GM18502 (cell line): ENCODE measurements around the gene POLE.

ENCODE experiments used
- ATAC-seq: cut with Tn5 transposase; IDR thresholded peaks from one replicate; pipeline ENCODE4 v1.9.1; 2021; ENCODE audit warnings: mild to moderate bottlenecking; ENCODE audit not compliant: unreplicated experiment, poor library complexity

POLE gene

GRCh38 chr12:132689227-132689626, 2.1 kb upstream of the POLE start:
- ATAC-seq, result no peak

GRCh38 chr12:132686825-132687210, 324 bp downstream of the POLE start:
- ATAC-seq, result peak; percentile 18

GRCh38 chr12:132685400-132685799, 1.7 kb downstream of the POLE start:
- ATAC-seq, result no peak

GRCh38 chr12:132677492-132677891, 9.7 kb downstream of the POLE start:
- ATAC-seq, result no peak

GRCh38 chr12:132675757-132676432, 11.2 kb downstream of the POLE start:
- no peak for ATAC-seq

GRCh38 chr12:132674561-132674960, 12.6 kb downstream of the POLE start:
- no peak for ATAC-seq

GRCh38 chr12:132673288-132674179, 13.6 kb downstream of the POLE start:
- ATAC-seq, result no peak

- no peak for ATAC-seq
Observed at GRCh38 chr12:132672678-132673077, 14.5 kb downstream of the POLE start.

- no peak for ATAC-seq
Observed at GRCh38 chr12:132672116-132672515, 15.0 kb downstream of the POLE start.

GRCh38 chr12:132669166-132669879, 17.8 kb downstream of the POLE start:
- ATAC-seq, result no peak

GRCh38 chr12:132668191-132669088, 18.7 kb downstream of the POLE start:
- ATAC-seq, result no peak

- no peak for ATAC-seq
Observed at GRCh38 chr12:132665794-132666193, 21.3 kb downstream of the POLE start.

GRCh38 chr12:132665149-132665491, 22.0 kb downstream of the POLE start:
- ATAC-seq, result no peak

GRCh38 chr12:132664206-132665148, 22.7 kb downstream of the POLE start:
- no peak for ATAC-seq

- ATAC-seq, result no peak
Observed at GRCh38 chr12:132662901-132663755, 24.0 kb downstream of the POLE start.

GRCh38 chr12:132661972-132662371, 25.2 kb downstream of the POLE start:
- ATAC-seq, result no peak

- ATAC-seq, result no peak
Observed at GRCh38 chr12:132660996-132661395, 26.1 kb downstream of the POLE start.

- no peak for ATAC-seq
Observed at GRCh38 chr12:132660052-132660451, 27.1 kb downstream of the POLE start.
